Lung (tissue), 12 donors: ENCODE results near the gene SPAG6. TPM values are rescaled to one million over a fixed set of nuclear protein-coding genes. Genes with fewer than 3 reads are reported as not detected.
A peak's percentile ranks its signal among the peaks of the same experiment; 100 is the strongest.

ENCODE experiments used
- ATAC-seq: fragments of 200-7000 bp; cut with Tn5 transposase; one replicate; pipeline ENCODE4 v1.9.1; 2020; ENCODE audit warnings: moderate number of reproducible peaks; ENCODE audit not compliant: insufficient read depth, low FRiP score
- DNase-seq, 3 donors: peaks; one replicate each; pipeline ENCODE4 v3.0.0-alpha.2; 2013 to 2017
- H3K27ac ChIP-seq, 2 donors: one replicate each; pipeline ENCODE4 v1.5.1; 2013; ENCODE audit warnings: mild to moderate bottlenecking in 2 of 2, moderate library complexity in 2 of 2, control low read depth in 1 of 2, inconsistent platforms in 1 of 2, low read depth in 1 of 2, low read length in 1 of 2
- H3K27me3 ChIP-seq, 3 donors: one replicate each; pipeline ENCODE4 v1.5.1; 2013; ENCODE audit warnings: low read length in 2 of 3; ENCODE audit not compliant: control insufficient read depth in 3 of 3, insufficient read depth in 3 of 3
- H3K36me3 ChIP-seq, 4 donors: one replicate each; pipeline ENCODE4 v1.5.1; 2013; ENCODE audit warnings: low read length in 4 of 4, mild to moderate bottlenecking in 1 of 4, moderate library complexity in 1 of 4; ENCODE audit not compliant: control insufficient read depth in 4 of 4, insufficient read depth in 4 of 4
- H3K4me1 ChIP-seq, 5 donors: one replicate each; pipeline ENCODE4 v1.5.1; 2013; ENCODE audit warnings: low read length in 5 of 5, mild to moderate bottlenecking in 2 of 5, moderate library complexity in 1 of 5; ENCODE audit not compliant: control insufficient read depth in 5 of 5, insufficient read depth in 5 of 5
- H3K4me3 ChIP-seq: one replicate; pipeline ENCODE4 v1.5.1; 2013; ENCODE audit warnings: mild to moderate bottlenecking, control low read depth, moderate library complexity
- H3K9ac ChIP-seq, 2 donors: one replicate each; pipeline ENCODE4 v1.5.1; 2013; ENCODE audit warnings: low read length in 2 of 2, control low read depth in 1 of 2; ENCODE audit not compliant: insufficient read depth in 1 of 2
- H3K9me3 ChIP-seq, 4 donors: one replicate each; pipeline ENCODE4 v1.5.1; 2013; ENCODE audit warnings: low read length in 3 of 4, mild to moderate bottlenecking in 1 of 4, moderate library complexity in 1 of 4; ENCODE audit not compliant: control insufficient read depth in 4 of 4, insufficient read depth in 3 of 4
- WGBS, 2 donors: extraction: QIAGEN DNeasy Blood & Tissue Kit; methylation state at CpG; one replicate each; pipeline ENCODE4 v1.1.7; 2013; 5-methylcytosine and 5-hydroxymethylcytosine counted together
- polyA plus RNA-seq, 2 donors: library from polyadenylated mRNA; stranded (reverse); fragments of 200-250 nt; gene quantifications; one replicate each; pipeline ENCODE4 v1.2.1, GENCODE V29; 2013
- total RNA-seq, 2 donors: library from RNA; depleted of rRNA in 1 of 2; stranded (reverse); fragments of >200 nt in 1 of 2; gene quantifications; one replicate each; pipeline ENCODE4 v1.2.1, GENCODE V29; 2014 to 2021
- TF ChIP-seq, protein P1 (sequence below): IDR thresholded peaks from 2 replicates; pipeline ENCODE4 v1.5.1; 2012; ENCODE audit warnings: mild to moderate bottlenecking; ENCODE audit errors: control extremely low read depth, extremely low read depth
- donor health status: control.
- donor health status: control.
- donor health status: Bipolar disorder and iron deficiency.
- donor health status: healthy.
- donor health status: DM: yes; HTN: yes; CAD: no.

SPAG6 gene
- total and polyA plus RNA-seq, 4 donors: 12.2 to 40.1 (median 23.6) TPM

- TF ChIP-seq, protein P1, sequence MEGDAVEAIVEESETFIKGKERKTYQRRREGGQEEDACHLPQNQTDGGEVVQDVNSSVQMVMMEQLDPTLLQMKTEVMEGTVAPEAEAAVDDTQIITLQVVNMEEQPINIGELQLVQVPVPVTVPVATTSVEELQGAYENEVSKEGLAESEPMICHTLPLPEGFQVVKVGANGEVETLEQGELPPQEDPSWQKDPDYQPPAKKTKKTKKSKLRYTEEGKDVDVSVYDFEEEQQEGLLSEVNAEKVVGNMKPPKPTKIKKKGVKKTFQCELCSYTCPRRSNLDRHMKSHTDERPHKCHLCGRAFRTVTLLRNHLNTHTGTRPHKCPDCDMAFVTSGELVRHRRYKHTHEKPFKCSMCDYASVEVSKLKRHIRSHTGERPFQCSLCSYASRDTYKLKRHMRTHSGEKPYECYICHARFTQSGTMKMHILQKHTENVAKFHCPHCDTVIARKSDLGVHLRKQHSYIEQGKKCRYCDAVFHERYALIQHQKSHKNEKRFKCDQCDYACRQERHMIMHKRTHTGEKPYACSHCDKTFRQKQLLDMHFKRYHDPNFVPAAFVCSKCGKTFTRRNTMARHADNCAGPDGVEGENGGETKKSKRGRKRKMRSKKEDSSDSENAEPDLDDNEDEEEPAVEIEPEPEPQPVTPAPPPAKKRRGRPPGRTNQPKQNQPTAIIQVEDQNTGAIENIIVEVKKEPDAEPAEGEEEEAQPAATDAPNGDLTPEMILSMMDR: no peak
- Histone ChIP-seq H3K4me1 (no peaks in the 10 kb centered on the region), H3K27ac (no peak overlapping the region), H3K9ac (no peak overlapping the region), H3K27me3 (peaks cover 0 to 2% (median 0%) of the 10 kb centered on the region in 3 donors), H3K36me3 (no peaks in the 10 kb centered on the region), H3K4me3 (no peak overlapping the region), H3K9me3 (no peaks in the 10 kb centered on the region)
- no peak for ATAC-seq
- no peak for DNase-seq
- WGBS, 2 donors: 79 to 85% methylated on average over 1 of the region's 1 CpG
These were observed 22.2 kb downstream of the SPAG6 start for GRCh38 chr10:22367471-22367870.

GRCh38 chr10:22368402-22368801 is 23.1 kb downstream of the SPAG6 start:
- no peak for ATAC-seq

GRCh38 chr10:22368981-22369380 is 23.7 kb downstream of the SPAG6 start:
- WGBS, 2 donors: 45 to 50% methylated on average over 2 of the region's 2 CpGs
- no peak overlapping the region for H3K4me3 ChIP-seq
- H3K4me1 ChIP-seq: peaks cover 0 to 5% (median 0%) of the 10 kb centered on the region in 5 donors
- no peak for DNase-seq
- TF ChIP-seq, protein P1: no peak
- peaks cover 0 to 3% (median 2%) of the 10 kb centered on the region in 3 donors for H3K27me3 ChIP-seq
- H3K27ac ChIP-seq: no peak overlapping the region
- no peak for ATAC-seq
- no peaks in the 10 kb centered on the region for H3K36me3 ChIP-seq
- H3K9me3 ChIP-seq: no peaks in the 10 kb centered on the region
- no peak overlapping the region for H3K9ac ChIP-seq

More at GRCh38 chr10:22368402-22368801, 23.1 kb downstream of the SPAG6 start:
- DNase-seq: peak in 1 of 3 donors; percentile 24
- Histone ChIP-seq H3K9me3 (no peaks in the 10 kb centered on the region), H3K4me1 (peaks cover 0 to 5% (median 0%) of the 10 kb centered on the region in 5 donors), H3K4me3 (no peak overlapping the region), H3K36me3 (no peaks in the 10 kb centered on the region), H3K27me3 (peaks cover 0 to 3% (median 2%) of the 10 kb centered on the region in 3 donors), H3K27ac (no peak overlapping the region), H3K9ac (no peak overlapping the region)
- WGBS, 2 donors: 91 to 95% methylated on average over 4 of the region's 4 CpGs
- TF ChIP-seq, protein P1: no peak
